MM.1S (cell line): Measurements from ENCODE around the gene CPXM2.

Experiments
- CTCF ChIP-seq: fragments of 300-600 bp; sonication (generic); IDR thresholded peaks from 2 replicates; pipeline ENCODE4 v1.5.1; 2016; ENCODE audit warnings: antibody characterized with exemption, low read length, mixed read lengths
- EZH2 ChIP-seq: fragments of 300-600 bp; sonication (generic); optimal IDR thresholded peaks from 2 replicates; pipeline ENCODE3; 2017; ENCODE audit warnings: low read depth, mild to moderate bottlenecking, antibody characterized with exemption, low read length, mixed read lengths
- EZH2phosphoT487 ChIP-seq: fragments of 300-600 bp; sonication (generic); IDR thresholded peaks from 2 replicates; pipeline ENCODE4 v1.6.1; 2018; ENCODE audit warnings: antibody characterized with exemption, low read length

- TF ChIP-seq CTCF (no peak), EZH2 (no peak), EZH2phosphoT487 (no peak)
Observed at GRCh38 chr10:123703195-123703790, 188.3 kb downstream of the CPXM2 start.
